A549 (cell line): ENCODE results near the gene EPYC. TPM values are rescaled to one million over a fixed set of nuclear protein-coding genes. Genes with fewer than 3 reads are reported as not detected.

ENCODE experiments used
- ATAC-seq, 2 experiments: fragments of 200-7000 bp in 1 of 2; fragments of >200 bp in 1 of 2; cut with Nextera tagmentation in 1 of 2; cut with Tn5 transposase in 1 of 2; 3 replicates each; pipeline versions ENCODE4 v1.8.0 to v1.9.1; 2018 to 2020; ENCODE audit warnings: mild to moderate bottlenecking in 1 of 2, moderate library complexity in 1 of 2
- CTCF ChIA-PET: fragments of 300-600 bp; sonication (Branson Sonifier 250); formaldehyde crosslinking; extraction: SDS; loops from one replicate; lab custom pipeline; 2021; ENCODE audit warnings: antibody characterized with exemption, inconsistent platforms; lab: Yijun Ruan, JAX
- POLR2A ChIA-PET: fragments of 350-600 bp; formaldehyde crosslinking; extraction: SDS; loops from one replicate; lab custom pipeline; 2021; ENCODE audit warnings: antibody characterized with exemption, inconsistent platforms; lab: Yijun Ruan, JAX
- DNase-seq, 2 experiments: peaks; one replicate each; pipeline versions ENCODE4 v3.0.0 to v3.0.0-alpha.2; 2011 to 2016; ENCODE audit warnings: low read depth in 1 of 2, low spot score in 1 of 2
- FAIRE-seq: peaks from 2 replicates; lab custom pipeline; 2011; peaks lifted over from hg19 to GRCh38; lab: Jason Lieb, UNC
- H3K27ac ChIP-seq, 2 experiments: fragments of >200 bp; sonication (Bioruptor Twin); formaldehyde crosslinking; 3 replicates each; pipeline ENCODE4 v1.5.1; 2016 to 2017
- H3K4me1 ChIP-seq: fragments of >200 bp; sonication (Bioruptor Twin); formaldehyde crosslinking; 3 replicates; pipeline ENCODE4 v1.6.1; 2016
- H3K4me2 ChIP-seq: fragments of >200 bp; sonication (Bioruptor Twin); formaldehyde crosslinking; 3 replicates; pipeline ENCODE4 v1.6.1; 2016
- H3K4me3 ChIP-seq: fragments of >200 bp; sonication (Bioruptor Twin); formaldehyde crosslinking; 3 replicates; pipeline ENCODE4 v1.5.1; 2016
- H3K9me3 ChIP-seq: fragments of >200 bp; sonication (Bioruptor Twin); formaldehyde crosslinking; 3 replicates; pipeline ENCODE4 v1.6.1; 2016
- CTCF ChIP-seq: fragments of >200 bp; sonication (Bioruptor Twin); formaldehyde crosslinking; IDR thresholded peaks from 3 replicates; pipeline ENCODE4 v1.5.1; 2016
- EHF ChIP-seq: fragments of 250-450 bp; sonication (Bioruptor Pico); IDR thresholded peaks from 2 replicates; pipeline ENCODE4 v1.5.0; 2020; ENCODE audit warnings: mild to moderate bottlenecking
- ELK1 ChIP-seq: fragments of 150-350 bp; IDR thresholded peaks from 2 replicates; pipeline ENCODE4 v1.6.1; 2014; ENCODE audit warnings: low read depth, mild to moderate bottlenecking, low read length
- EP300 ChIP-seq, 2 experiments: fragments of >200 bp; sonication (Bioruptor Twin); formaldehyde crosslinking; IDR thresholded peaks; 2 replicates in 1 of 2; 3 replicates in 1 of 2; pipeline ENCODE4 v1.6.1; 2016 to 2017
- FOSL2 ChIP-seq, 2 experiments: fragments of 450-650 bp in 1 of 2; fragments of >200 bp in 1 of 2; sonication (Bioruptor Twin) in 1 of 2; formaldehyde crosslinking; IDR thresholded peaks; 2 replicates each; pipeline versions ENCODE4 v1.5.0 to v1.6.1; 2016 to 2020; ENCODE audit warnings: mild to moderate bottlenecking in 1 of 2, moderate library complexity in 1 of 2
- FOXS1 ChIP-seq: fragments of 250-450 bp; sonication (Bioruptor Pico); IDR thresholded peaks from 2 replicates; pipeline ENCODE4 v1.5.0; 2020; ENCODE audit warnings: mild to moderate bottlenecking, moderate library complexity
- HDAC2 ChIP-seq: fragments of 200-600 bp; sonication (generic); IDR thresholded peaks from 2 replicates; pipeline ENCODE4 v1.6.1; 2016
- HEYL ChIP-seq: fragments of 250-450 bp; sonication (Bioruptor Pico); IDR thresholded peaks from 2 replicates; pipeline ENCODE4 v1.8.0; 2021; ENCODE audit warnings: mild to moderate bottlenecking, moderate library complexity
- HOXB13 ChIP-seq: fragments of 250-450 bp; sonication (Bioruptor Pico); IDR thresholded peaks from 2 replicates; pipeline ENCODE4 v1.5.0; 2020; ENCODE audit warnings: low read depth, mild to moderate bottlenecking, moderate library complexity
- HOXB5 ChIP-seq: fragments of 250-450 bp; sonication (Bioruptor Pico); IDR thresholded peaks from 2 replicates; pipeline ENCODE4 v1.5.0; 2020; ENCODE audit warnings: mild to moderate bottlenecking, moderate library complexity
- JUNB ChIP-seq: fragments of >200 bp; sonication (Bioruptor Twin); formaldehyde crosslinking; IDR thresholded peaks from 2 replicates; pipeline ENCODE4 v1.6.1; 2016
- MAZ ChIP-seq: fragments of 150-350 bp; IDR thresholded peaks from 2 replicates; pipeline ENCODE4 v1.6.1; 2014; ENCODE audit warnings: antibody characterized with exemption, low read depth, low read length, borderline replicate concordance
- MYC ChIP-seq: IDR thresholded peaks from 2 replicates; pipeline ENCODE4 v1.6.1; 2012; ENCODE audit warnings: mild to moderate bottlenecking, inconsistent platforms, low read length, improper control_type of control experiment, borderline replicate concordance
- NFE2L2 ChIP-seq: fragments of 150-350 bp; conservative IDR thresholded peaks from 2 replicates; pipeline ENCODE4 v1.6.1; 2014; ENCODE audit warnings: low read length
- NR3C1 ChIP-seq: fragments of >200 bp; sonication (Bioruptor Twin); formaldehyde crosslinking; IDR thresholded peaks from 3 replicates; pipeline ENCODE4 v1.6.1; 2017
- PHF8 ChIP-seq: fragments of 200-600 bp; sonication (generic); IDR thresholded peaks from 2 replicates; pipeline ENCODE4 v1.6.1; 2016; ENCODE audit warnings: low read depth, mild to moderate bottlenecking, antibody characterized with exemption, moderate library complexity, borderline replicate concordance
- POLR2A ChIP-seq: IDR thresholded peaks from 2 replicates; pipeline ENCODE4 v1.6.1; 2012; ENCODE audit warnings: mild to moderate bottlenecking, low read length
- POLR2AphosphoS2 ChIP-seq: conservative IDR thresholded peaks from 2 replicates; pipeline ENCODE4 v1.6.1; 2012; ENCODE audit warnings: low read length, improper control_type of control experiment, inconsistent platforms
- RAD21 ChIP-seq, 2 experiments: fragments of >200 bp in 1 of 2; sonication (Bioruptor Twin) in 1 of 2; formaldehyde crosslinking in 1 of 2; IDR thresholded peaks in 1 of 2; conservative IDR thresholded peaks in 1 of 2; 2 replicates in 1 of 2; 3 replicates in 1 of 2; pipeline ENCODE4 v1.6.1; 2012 to 2018; ENCODE audit warnings: inconsistent platforms in 1 of 2
- RARB ChIP-seq: fragments of 250-450 bp; sonication (Bioruptor Pico); IDR thresholded peaks from 2 replicates; pipeline ENCODE4 v1.8.0; 2021; ENCODE audit warnings: mild to moderate bottlenecking, moderate library complexity
- RCOR1 ChIP-seq: fragments of 150-350 bp; IDR thresholded peaks from 2 replicates; pipeline ENCODE4 v1.6.1; 2014; ENCODE audit warnings: antibody characterized with exemption, low read length, low read depth
- REST ChIP-seq: fragments of 200-600 bp; sonication (generic); IDR thresholded peaks from 2 replicates; pipeline ENCODE4 v1.6.1; 2016; ENCODE audit warnings: antibody characterized with exemption, mild to moderate bottlenecking, moderate library complexity
- RNF2 ChIP-seq: fragments of 200-600 bp; sonication (generic); IDR thresholded peaks from 2 replicates; pipeline ENCODE4 v1.6.1; 2016; ENCODE audit warnings: low read depth, mild to moderate bottlenecking, antibody characterized with exemption, moderate library complexity, borderline replicate concordance
- SMC3 ChIP-seq: fragments of >200 bp; sonication (Bioruptor Twin); formaldehyde crosslinking; IDR thresholded peaks from 3 replicates; pipeline ENCODE4 v1.6.1; 2018; ENCODE audit warnings: inconsistent platforms
- SREBF2 ChIP-seq: fragments of 450-650 bp; IDR thresholded peaks from 2 replicates; pipeline ENCODE4 v1.6.1; 2014; ENCODE audit warnings: mild to moderate bottlenecking, moderate library complexity
- TFCP2L1 ChIP-seq: fragments of 250-450 bp; sonication (Bioruptor Pico); IDR thresholded peaks from 2 replicates; pipeline ENCODE4 v1.5.0; 2021; ENCODE audit warnings: mild to moderate bottlenecking
- TP53 ChIP-seq: fragments of 250-450 bp; sonication (Bioruptor Pico); IDR thresholded peaks from 2 replicates; pipeline ENCODE4 v1.5.0; 2021; ENCODE audit warnings: mild to moderate bottlenecking, moderate library complexity
- ZSCAN20 ChIP-seq: fragments of 250-450 bp; sonication (Bioruptor Pico); IDR thresholded peaks from 2 replicates; pipeline ENCODE4 v1.8.0; 2022; ENCODE audit warnings: mild to moderate bottlenecking, moderate library complexity
- WGBS: methylation state at CpG from one replicate; pipeline ENCODE4 v1.1.6; 2017; ENCODE audit errors: missing lambda C conversion rate; 5-methylcytosine and 5-hydroxymethylcytosine counted together
- polyA plus RNA-seq, 4 experiments: library from polyadenylated mRNA; depleted of rRNA in 3 of 4; stranded (reverse); fragments of >200 nt; fragmentation: RNase III in 1 of 4; extraction: RNeasy Plus Mini Kit Qiagen cat#74134 plus additional on column Dnase treatment in 1 of 4; gene quantifications; 2 replicates in 3 of 4; 3 replicates in 1 of 4; pipeline ENCODE4 v1.2.3, GENCODE V29; 2011 to 2017
- TF ChIP-seq, protein P1 (sequence below): fragments of 250-450 bp; sonication (Bioruptor Pico); IDR thresholded peaks from 2 replicates; pipeline ENCODE4 v1.5.0; 2020; ENCODE audit warnings: low read depth, mild to moderate bottlenecking, moderate library complexity
- TF ChIP-seq, protein P2 (sequence below): IDR thresholded peaks from 2 replicates; pipeline ENCODE4 v1.6.1; 2012
- TF ChIP-seq, protein P3 (sequence below): IDR thresholded peaks from 2 replicates; pipeline ENCODE4 v1.6.1; 2012

Gene EPYC
- polyA plus RNA-seq, 2 of the 4 experiments (the other 2 are of a cell fraction): not detected

GRCh38 chr12:90999966-91000365 is 4.8 kb downstream of the EPYC start:
- ATAC-seq: no peak
- TF ChIP-seq, protein P1, sequence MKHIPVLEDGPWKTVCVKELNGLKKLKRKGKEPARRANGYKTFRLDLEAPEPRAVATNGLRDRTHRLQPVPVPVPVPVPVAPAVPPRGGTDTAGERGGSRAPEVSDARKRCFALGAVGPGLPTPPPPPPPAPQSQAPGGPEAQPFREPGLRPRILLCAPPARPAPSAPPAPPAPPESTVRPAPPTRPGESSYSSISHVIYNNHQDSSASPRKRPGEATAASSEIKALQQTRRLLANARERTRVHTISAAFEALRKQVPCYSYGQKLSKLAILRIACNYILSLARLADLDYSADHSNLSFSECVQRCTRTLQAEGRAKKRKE: no peak
- TF ChIP-seq MAZ (no peak), RNF2 (no peak), EHF (CRISPR knock-in tag) (no peak), ZSCAN20 (CRISPR knock-in tag) (no peak), HDAC2 (no peak), RARB (CRISPR knock-in tag) (no peak), CTCF (no peak), FOXS1 (CRISPR knock-in tag) (no peak), REST (no peak), RAD21 (conservative IDR thresholded peaks at IDR 0.05 in 1 of 2, IDR thresholded peaks at IDR 0.05 in 1 of 2) (no peak), ELK1 (no peak), HOXB5 (CRISPR knock-in tag) (no peak), PHF8 (no peak), SMC3 (no peak), NFE2L2 (no peak), RCOR1 (no peak)
- TF ChIP-seq, protein P2, sequence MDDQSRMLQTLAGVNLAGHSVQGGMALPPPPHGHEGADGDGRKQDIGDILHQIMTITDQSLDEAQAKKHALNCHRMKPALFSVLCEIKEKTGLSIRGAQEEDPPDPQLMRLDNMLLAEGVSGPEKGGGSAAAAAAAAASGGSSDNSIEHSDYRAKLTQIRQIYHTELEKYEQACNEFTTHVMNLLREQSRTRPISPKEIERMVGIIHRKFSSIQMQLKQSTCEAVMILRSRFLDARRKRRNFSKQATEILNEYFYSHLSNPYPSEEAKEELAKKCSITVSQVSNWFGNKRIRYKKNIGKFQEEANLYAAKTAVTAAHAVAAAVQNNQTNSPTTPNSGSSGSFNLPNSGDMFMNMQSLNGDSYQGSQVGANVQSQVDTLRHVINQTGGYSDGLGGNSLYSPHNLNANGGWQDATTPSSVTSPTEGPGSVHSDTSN: no peak
- H3K27ac ChIP-seq: no peak overlapping the region

DNA sequence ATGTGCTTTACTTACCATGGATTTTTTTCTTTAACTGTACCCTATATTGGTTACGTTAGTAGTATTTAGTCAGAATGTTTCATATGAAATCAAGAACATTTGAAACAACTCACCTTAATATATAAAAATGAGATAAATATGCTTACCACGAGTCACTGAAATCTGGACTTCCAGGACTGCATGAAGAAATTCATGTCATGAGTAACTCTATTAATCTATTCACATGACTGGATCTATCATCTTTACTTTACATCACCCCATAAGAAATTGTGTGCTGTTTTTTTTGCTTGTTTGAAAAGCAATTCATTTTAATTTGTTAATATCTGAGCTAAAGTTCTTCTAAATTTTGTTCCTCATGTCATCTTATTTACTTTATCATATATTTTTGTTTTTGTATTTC is 5.2 kb downstream of the EPYC start:
- no peak overlapping the region for H3K4me2 ChIP-seq
- ChIA-PET POLR2A (no interaction called here), CTCF (no interaction called here)
- no peak for TF ChIP-seq MAZ
- TF ChIP-seq FOSL2 (IDR thresholded peaks at IDR 0.05): no peak
- no peak for TF ChIP-seq FOSL2 (CRISPR knock-in tag; IDR thresholded peaks at IDR 0.05)
- TF ChIP-seq HEYL: no peak
- no peak for TF ChIP-seq SREBF2
- no peak for TF ChIP-seq HOXB13 (CRISPR knock-in tag)
- TF ChIP-seq JUNB: no peak
- TF ChIP-seq MYC: no peak
- TF ChIP-seq NFE2L2: no peak
- no peak for TF ChIP-seq TFCP2L1 (CRISPR knock-in tag)
- TF ChIP-seq POLR2A: no peak
- no peak for TF ChIP-seq EP300 (IDR thresholded peaks at IDR 0.05)
- TF ChIP-seq NR3C1: no peak
- TF ChIP-seq FOXS1 (CRISPR knock-in tag): no peak
- TF ChIP-seq, protein P3, sequence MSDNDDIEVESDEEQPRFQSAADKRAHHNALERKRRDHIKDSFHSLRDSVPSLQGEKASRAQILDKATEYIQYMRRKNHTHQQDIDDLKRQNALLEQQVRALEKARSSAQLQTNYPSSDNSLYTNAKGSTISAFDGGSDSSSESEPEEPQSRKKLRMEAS: no peak
- TF ChIP-seq TP53: no peak
- no peak for TF ChIP-seq RAD21 (conservative IDR thresholded peaks at IDR 0.05 in 1 of 2, IDR thresholded peaks at IDR 0.05 in 1 of 2)
- no peak for TF ChIP-seq POLR2AphosphoS2
- no peak overlapping the region for H3K27ac ChIP-seq
- H3K4me1 ChIP-seq: no peaks in the 10 kb centered on the region
- H3K9me3 ChIP-seq: no peaks in the 10 kb centered on the region
- H3K4me3 ChIP-seq: no peak overlapping the region
- 40% methylated on average over 2 of the region's 2 CpGs for WGBS
- ATAC-seq (no peak), DNase-seq (no peak), FAIRE-seq (no peak)

More at GRCh38 chr12:90999966-91000365, 4.8 kb downstream of the EPYC start:
- H3K4me2 ChIP-seq: no peak overlapping the region
- ChIA-PET POLR2A (no interaction called here), CTCF (no interaction called here)
- FAIRE-seq: no peak
- 75% methylated on average over 2 of the region's 2 CpGs for WGBS
- H3K9me3 ChIP-seq: no peaks in the 10 kb centered on the region
- no peak for DNase-seq
- no peaks in the 10 kb centered on the region for H3K4me1 ChIP-seq
- H3K4me3 ChIP-seq: no peak overlapping the region
